Measurements from ENCODE around the gene ULK4.
"Not testable (repeated sequence)": the region's sequence is repeated elsewhere in the genome, so short reads cannot be mapped to it uniquely, and the experiment has no call there.

The ULK4 gene

GRCh38 chr3:41293169-41293681, 668.7 kb downstream of the ULK4 start:
- no peak for DNase-seq (ENCODE audit: low spot score)
- no peak for TF ChIP-seq CTCF (IDR thresholded peaks at IDR 0.05; ENCODE audit: extremely low read depth, missing control alignments)

DNA sequence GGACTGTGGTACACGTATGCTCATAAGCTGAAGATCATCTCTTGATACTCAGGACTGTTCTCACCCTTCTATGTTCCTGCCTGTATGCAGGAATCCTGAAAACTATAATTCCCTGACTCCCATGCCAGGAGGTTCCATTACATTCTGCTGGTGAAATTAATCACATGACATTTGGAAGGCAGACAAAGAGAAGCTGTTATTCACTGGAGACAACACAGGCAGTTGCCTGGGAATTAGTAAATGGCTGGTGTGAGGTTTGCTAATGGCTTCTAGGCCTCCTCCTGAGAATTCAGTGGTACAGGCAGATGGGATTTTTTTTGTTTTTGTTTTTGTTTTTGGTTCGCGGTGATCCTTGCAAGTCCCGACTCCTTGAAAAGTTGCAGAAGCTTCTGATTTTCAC, 671.2 kb downstream of the ULK4 start:
- no peak for DNase-seq (ENCODE audit: low spot score)
- TF ChIP-seq CTCF (IDR thresholded peaks at IDR 0.05; ENCODE audit: extremely low read depth, missing control alignments): no peak

GRCh38 chr3:41290306-41290705, 671.6 kb downstream of the ULK4 start:
- no peak for DNase-seq (ENCODE audit: low spot score)
- no peak for TF ChIP-seq CTCF (IDR thresholded peaks at IDR 0.05; ENCODE audit: extremely low read depth, missing control alignments)

GRCh38 chr3:41288785-41289184, 673.1 kb downstream of the ULK4 start:
- DNase-seq (ENCODE audit: low spot score): no peak
- no peak for TF ChIP-seq CTCF (IDR thresholded peaks at IDR 0.05; ENCODE audit: extremely low read depth, missing control alignments)

DNA sequence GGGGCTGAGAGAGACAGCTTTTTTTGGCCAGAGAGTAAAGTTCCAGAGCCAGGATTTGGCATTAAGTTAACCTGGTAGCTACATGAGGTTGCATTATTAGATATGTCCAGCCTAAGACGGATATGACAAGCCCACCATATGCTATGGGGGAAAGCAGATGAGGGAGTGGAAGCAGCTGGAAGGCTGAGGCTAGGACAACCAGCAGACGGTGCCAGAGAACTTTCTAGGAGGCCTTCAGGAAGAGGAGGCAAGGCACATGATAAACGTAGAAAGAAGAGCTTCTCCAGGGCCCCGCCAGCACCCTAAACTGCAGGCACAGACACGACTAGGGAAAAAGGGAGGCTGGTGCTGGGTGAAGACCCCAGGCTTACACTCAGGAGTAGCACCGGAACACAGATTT, 675.6 kb downstream of the ULK4 start:
- TF ChIP-seq CTCF (IDR thresholded peaks at IDR 0.05; ENCODE audit: extremely low read depth, missing control alignments): no peak
- DNase-seq (ENCODE audit: low spot score): no peak

- not testable (repeated sequence) for DNase-seq (ENCODE audit: low spot score)
Observed at GRCh38 chr3:41284934-41285333, 677.0 kb downstream of the ULK4 start.

DNA sequence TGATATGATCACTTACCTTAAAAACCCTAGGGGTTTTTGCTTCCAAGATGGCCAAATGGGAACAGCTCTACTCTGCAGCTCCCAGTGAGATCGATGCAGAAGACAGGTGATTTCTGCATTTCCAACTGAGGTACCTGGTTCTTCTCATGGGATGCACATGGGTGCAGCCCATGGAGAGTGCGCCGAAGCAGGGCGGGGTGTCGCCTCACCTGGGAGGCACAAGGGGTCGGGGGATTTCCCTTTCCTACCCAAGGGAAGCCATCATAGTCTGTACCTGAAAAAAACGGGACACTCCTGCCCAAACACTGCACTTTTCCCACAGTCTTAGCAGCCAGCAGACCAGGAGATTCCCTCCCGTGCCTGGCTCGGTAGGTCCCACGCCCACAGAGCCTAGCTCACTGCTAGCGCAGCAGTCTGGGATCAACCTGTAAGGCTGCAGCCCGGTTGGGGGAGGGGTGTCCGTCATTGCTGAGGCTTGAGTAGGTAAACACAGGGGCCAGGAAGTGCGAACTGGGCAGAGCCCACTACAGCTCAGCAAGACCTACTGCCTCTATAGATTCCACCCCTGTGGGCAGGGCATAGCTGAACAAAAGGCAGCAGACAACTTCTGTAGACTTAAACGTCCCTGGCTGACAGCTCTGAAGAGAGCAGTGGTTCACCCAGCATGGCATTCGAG, 684.0 kb downstream of the ULK4 start:
- no peak for TF ChIP-seq CTCF (IDR thresholded peaks at IDR 0.05; ENCODE audit: extremely low read depth, missing control alignments)
- no peak for DNase-seq (ENCODE audit: low spot score)

- no peak for TF ChIP-seq CTCF (IDR thresholded peaks at IDR 0.05; ENCODE audit: extremely low read depth, missing control alignments)
- DNase-seq (ENCODE audit: low spot score): no peak
Observed at GRCh38 chr3:41276191-41276590, 685.7 kb downstream of the ULK4 start.

Data from GM20000 (cell line).